SK-N-SH (cell line): ENCODE results near the gene USP17L10. TPM values are rescaled to one million over a fixed set of nuclear protein-coding genes. Genes with fewer than 3 reads are reported as not detected.
"Not testable (repeated sequence)": the region's sequence is repeated elsewhere in the genome, so short reads cannot be mapped to it uniquely, and the experiment has no call there.

Experiments used
- CTCF ChIA-PET: fragments of 300-600, 350-600 bp; formaldehyde crosslinking; extraction: SDS; loops from one replicate; lab custom pipeline; 2021; lab: Yijun Ruan, JAX
- POLR2A ChIA-PET: fragments of 350-600 bp; sonication (Branson Sonifier 250); formaldehyde crosslinking; extraction: SDS; loops from one replicate; lab custom pipeline; 2020; ENCODE audit warnings: antibody characterized with exemption, inconsistent platforms; lab: Yijun Ruan, JAX
- DNase-seq: peaks from one replicate; pipeline ENCODE4 v3.0.0; 2012
- H2AFZ ChIP-seq: fragments of 200-600 bp; sonication (generic); 2 replicates; pipeline ENCODE4 v1.8.1; 2016; ENCODE audit warnings: antibody characterized with exemption, mild to moderate bottlenecking, low read depth
- H3F3A ChIP-seq: fragments of 200-600 bp; sonication (generic); replicated peaks from 2 replicates; pipeline ENCODE3; 2016; ENCODE audit warnings: antibody characterized with exemption, mild to moderate bottlenecking; ENCODE audit not compliant: insufficient read depth
- H3K27ac ChIP-seq, 2 experiments: fragments of 200-500 bp in 1 of 2; fragments of 200-600 bp in 1 of 2; sonication (Bioruptor generic) in 1 of 2; sonication (generic), shearing (Covaris generic) in 1 of 2; 2 replicates each; pipeline versions ENCODE4 v1.5.1 to v1.6.1; 2014 to 2016; ENCODE audit warnings: low read depth in 2 of 2, inconsistent platforms in 1 of 2, low read length in 1 of 2, mild to moderate bottlenecking in 1 of 2, mixed read lengths in 1 of 2
- H3K27me3 ChIP-seq: fragments of 200-600 bp; sonication (generic), shearing (Covaris generic); 2 replicates; pipeline ENCODE4 v1.6.1; 2016; ENCODE audit warnings: mixed run types; ENCODE audit not compliant: insufficient read depth
- H3K36me3 ChIP-seq, 2 experiments: fragments of 200-500 bp in 1 of 2; fragments of 200-600 bp in 1 of 2; sonication (Bioruptor generic) in 1 of 2; sonication (generic) in 1 of 2; replicated peaks in 1 of 2; 2 replicates each; pipeline versions ENCODE3 to v1.5.1; 2014 to 2016; ENCODE audit warnings: low read length in 1 of 2, mild to moderate bottlenecking in 1 of 2; ENCODE audit not compliant: insufficient read depth in 2 of 2, control insufficient read depth in 1 of 2
- H3K4me1 ChIP-seq, 2 experiments: fragments of 200-500 bp in 1 of 2; fragments of 200-600 bp in 1 of 2; sonication (Bioruptor generic) in 1 of 2; sonication (generic), shearing (Covaris generic) in 1 of 2; 2 replicates each; pipeline versions ENCODE4 v1.5.1 to v1.6.1; 2014 to 2016; ENCODE audit warnings: low read depth in 1 of 2, low read length in 1 of 2, mixed run types in 1 of 2; ENCODE audit not compliant: insufficient read depth in 2 of 2, control insufficient read depth in 1 of 2
- H3K4me2 ChIP-seq: fragments of 200-600 bp; sonication (generic), shearing (Covaris generic); 2 replicates; pipeline ENCODE4 v1.6.1; 2017; ENCODE audit warnings: mixed run types
- H3K4me3 ChIP-seq, 2 experiments: fragments of 200-500 bp in 1 of 2; fragments of 200-600 bp in 1 of 2; sonication (Bioruptor generic) in 1 of 2; sonication (generic), shearing (Covaris generic) in 1 of 2; 2 replicates each; pipeline versions ENCODE4 v1.5.1 to v1.8.1; 2014 to 2016; ENCODE audit warnings: low read depth in 2 of 2, inconsistent platforms in 1 of 2, low read length in 1 of 2, mild to moderate bottlenecking in 1 of 2, mixed read lengths in 1 of 2, moderate library complexity in 1 of 2
- H3K79me2 ChIP-seq: fragments of 200-600 bp; sonication (generic); 2 replicates; pipeline ENCODE4 v1.8.1; 2017; ENCODE audit warnings: mild to moderate bottlenecking; ENCODE audit not compliant: insufficient read depth
- H3K9ac ChIP-seq: fragments of 200-600 bp; sonication (generic); 2 replicates; pipeline ENCODE4 v1.6.1; 2017; ENCODE audit warnings: mixed run types
- H3K9me2 ChIP-seq: fragments of 200-600 bp; sonication (generic); 2 replicates; pipeline ENCODE4 v1.6.1; 2017; ENCODE audit warnings: mixed run types
- H3K9me3 ChIP-seq: fragments of 200-600 bp; sonication (generic); 2 replicates; pipeline ENCODE4 v1.6.1; 2017; ENCODE audit warnings: mixed run types, mild to moderate bottlenecking, moderate library complexity
- H4K20me1 ChIP-seq: fragments of 200-600 bp; sonication (generic); 2 replicates; pipeline ENCODE4 v1.6.1; 2017; ENCODE audit warnings: mild to moderate bottlenecking, mixed run types; ENCODE audit not compliant: insufficient read depth
- WGBS: methylation state at CpG from one replicate; pipeline ENCODE4 v1.1.6; 2017; ENCODE audit warnings: low lambda C conversion rate; 5-methylcytosine and 5-hydroxymethylcytosine counted together
- polyA plus RNA-seq, 3 experiments: library from polyadenylated mRNA; depleted of rRNA; stranded (reverse); fragments of >200 nt; gene quantifications; 2 replicates each; pipeline ENCODE4 v1.2.3, GENCODE V29; 2012

The USP17L10 gene
- not detected in 2 replicates for polyA plus RNA-seq (2012; rRNA removed)
- not detected in 2 replicates for polyA plus RNA-seq (2012; cell fraction: cytosol; rRNA removed)
- polyA plus RNA-seq (2012; cell fraction: nucleus; rRNA removed) = not detected in 2 replicates

- H3K9me2 ChIP-seq, POLR2A ChIA-PET, H3K27ac ChIP-seq, H3K27me3 ChIP-seq, H3K9me3 ChIP-seq, H3K4me2 ChIP-seq, H3K79me2 ChIP-seq, H3F3A ChIP-seq, H3K9ac ChIP-seq, H3K4me1 ChIP-seq, DNase-seq, H2AFZ ChIP-seq, CTCF ChIA-PET, H3K36me3 ChIP-seq, H4K20me1 ChIP-seq, H3K4me3 ChIP-seq: not testable (repeated sequence)
- WGBS = 13% methylated on average over 4 of the region's 13 CpGs
These were observed at the start of gene USP17L10 for GRCh38 chr4:9210357-9210756. USP17L10 (plus strand) TSS chr4:9210657; CDS start chr4:9210657, 0 bp downstream.

GRCh38 chr4:9165990-9166389 is 44.5 kb upstream of the USP17L10 start:
- H3K9ac ChIP-seq, H3K9me3 ChIP-seq, POLR2A ChIA-PET, H3K4me3 ChIP-seq, H3K79me2 ChIP-seq, H3K27me3 ChIP-seq, H3F3A ChIP-seq, DNase-seq, H2AFZ ChIP-seq, CTCF ChIA-PET, H3K36me3 ChIP-seq, H3K27ac ChIP-seq, H4K20me1 ChIP-seq, H3K4me2 ChIP-seq, H3K9me2 ChIP-seq, H3K4me1 ChIP-seq: not testable (repeated sequence)
- WGBS = no CpG with 5 or more reads among the region's 8 CpGs

- CTCF ChIA-PET = not testable (repeated sequence)
These were observed 40.5 kb upstream of the USP17L10 start, which contains the start of gene FAM90A26 for GRCh38 chr4:9169791-9170459. FAM90A26 (plus strand) TSS chr4:9170409; CDS start chr4:9173173, 2,764 bp downstream.

DNA sequence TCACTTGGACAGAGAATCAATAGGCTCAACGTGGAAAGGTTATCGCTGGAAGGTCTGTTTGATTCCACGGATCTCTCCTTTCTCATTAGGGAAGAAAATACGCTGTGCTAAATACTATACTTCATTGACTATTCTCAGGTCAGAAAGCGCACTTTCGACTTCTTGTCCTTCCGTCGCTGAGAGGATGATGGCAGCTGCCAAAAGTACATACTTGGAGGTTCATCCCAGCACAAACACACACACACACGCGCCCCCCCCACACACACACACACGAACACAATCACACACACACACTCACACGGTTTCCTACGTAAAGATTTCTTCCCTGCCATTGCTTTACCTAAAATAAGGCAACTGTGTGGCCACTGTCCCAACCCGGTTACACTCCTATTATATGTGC is 4.2 kb downstream of the USP17L10 start:
- H4K20me1 ChIP-seq, H3K9me2 ChIP-seq, H3K9me3 ChIP-seq, H3K27ac ChIP-seq, H3K79me2 ChIP-seq, H3K36me3 ChIP-seq, H3K4me2 ChIP-seq, H3K4me1 ChIP-seq, H2AFZ ChIP-seq, H3K27me3 ChIP-seq, H3K9ac ChIP-seq, H3F3A ChIP-seq, CTCF ChIA-PET, DNase-seq, POLR2A ChIA-PET, H3K4me3 ChIP-seq: not testable (repeated sequence)
- 28% methylated on average over 13 of the region's 14 CpGs for WGBS

More at GRCh38 chr4:9169791-9170459, 40.5 kb upstream of the USP17L10 start, which contains the start of gene FAM90A26:
- H3F3A ChIP-seq, H2AFZ ChIP-seq, H3K9ac ChIP-seq, H3K4me3 ChIP-seq, H3K36me3 ChIP-seq, H3K27me3 ChIP-seq, DNase-seq, H3K27ac ChIP-seq, H3K9me3 ChIP-seq, POLR2A ChIA-PET, H3K79me2 ChIP-seq, H3K9me2 ChIP-seq, H3K4me1 ChIP-seq, H4K20me1 ChIP-seq, H3K4me2 ChIP-seq: not testable (repeated sequence)
- WGBS = no CpG with 5 or more reads among the region's 11 CpGs

DNA sequence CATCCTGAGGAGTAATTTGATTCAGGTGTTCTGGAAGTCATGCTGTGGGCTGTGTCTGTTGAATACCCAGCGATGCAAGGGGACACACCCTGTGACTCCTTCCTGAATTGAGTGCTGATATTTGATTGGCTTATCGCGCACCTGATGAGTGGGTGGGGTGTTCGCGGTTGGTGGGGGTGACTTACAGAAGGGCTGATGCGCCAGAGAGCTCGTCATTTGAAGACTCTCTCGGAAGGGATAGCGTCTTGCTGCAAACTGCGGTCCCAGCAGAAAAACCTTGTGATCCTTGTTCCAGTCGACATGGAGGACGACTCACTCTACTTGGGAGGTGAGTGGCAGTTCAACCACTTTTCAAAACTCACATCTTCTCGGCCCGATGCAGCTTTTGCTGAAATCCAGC is 4.6 kb downstream of the USP17L10 start, which contains the start of gene USP17L11:
USP17L11 (plus strand) TSS at position 301 of the 400 bp plus-strand sequence; CDS start at position 301, 0 bp downstream.
- H3K4me2 ChIP-seq, H3K27me3 ChIP-seq, H3K4me1 ChIP-seq, H3K4me3 ChIP-seq, H2AFZ ChIP-seq, H3K79me2 ChIP-seq, CTCF ChIA-PET, H3K27ac ChIP-seq, H3K9me3 ChIP-seq, H3K9me2 ChIP-seq, H3F3A ChIP-seq, POLR2A ChIA-PET, H3K36me3 ChIP-seq, H3K9ac ChIP-seq, H4K20me1 ChIP-seq, DNase-seq: not testable (repeated sequence)
- WGBS = no CpG with 5 or more reads among the region's 14 CpGs

DNA sequence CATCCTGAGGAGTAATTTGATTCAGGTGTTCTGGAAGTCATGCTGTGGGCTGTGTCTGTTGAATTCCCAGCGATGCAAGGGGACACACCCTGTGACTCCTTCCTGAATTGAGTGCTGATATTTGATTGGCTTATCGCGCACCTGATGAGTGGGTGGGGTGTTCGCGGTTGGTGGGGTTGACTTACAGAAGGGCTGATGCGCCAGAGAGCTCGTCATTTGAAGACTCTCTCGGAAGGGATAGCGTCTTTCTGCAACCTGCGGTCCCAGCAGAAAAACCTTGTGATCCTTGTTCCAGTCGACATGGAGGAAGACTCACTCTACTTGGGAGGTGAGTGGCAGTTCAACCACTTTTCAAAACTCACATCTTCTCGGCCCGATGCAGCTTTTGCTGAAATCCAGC is 9.4 kb downstream of the USP17L10 start, which contains the start of gene USP17L12:
USP17L12 (plus strand) TSS at position 301 of the 400 bp plus-strand sequence; CDS start at position 301, 0 bp downstream.
- H3K9ac ChIP-seq, H3K79me2 ChIP-seq, H3K36me3 ChIP-seq, H3K4me3 ChIP-seq, DNase-seq, H3K27me3 ChIP-seq, CTCF ChIA-PET, H2AFZ ChIP-seq, H3K9me2 ChIP-seq, H3K9me3 ChIP-seq, POLR2A ChIA-PET, H3K27ac ChIP-seq, H3K4me1 ChIP-seq, H4K20me1 ChIP-seq, H3F3A ChIP-seq, H3K4me2 ChIP-seq: not testable (repeated sequence)
- WGBS = no CpG with 5 or more reads among the region's 13 CpGs
